Neural progenitor cell (in vitro differentiated cells): ENCODE data around the gene CEP57.

ENCODE experiments used
- CTCF ChIP-seq: fragments of 200-600 bp; sonication (generic); IDR thresholded peaks from 2 replicates; pipeline ENCODE4 v1.5.1; 2017; ENCODE audit warnings: antibody characterized with exemption, mild to moderate bottlenecking
- EZH2 ChIP-seq: fragments of 200-600 bp; sonication (generic); IDR thresholded peaks from 2 replicates; pipeline ENCODE4 v1.6.1; 2017; ENCODE audit warnings: antibody characterized with exemption, mild to moderate bottlenecking, moderate library complexity
- EZH2phosphoT487 ChIP-seq: fragments of 200-600 bp; sonication (generic); IDR thresholded peaks from 2 replicates; pipeline ENCODE4 v1.6.1; 2017; ENCODE audit warnings: antibody characterized with exemption

DNA sequence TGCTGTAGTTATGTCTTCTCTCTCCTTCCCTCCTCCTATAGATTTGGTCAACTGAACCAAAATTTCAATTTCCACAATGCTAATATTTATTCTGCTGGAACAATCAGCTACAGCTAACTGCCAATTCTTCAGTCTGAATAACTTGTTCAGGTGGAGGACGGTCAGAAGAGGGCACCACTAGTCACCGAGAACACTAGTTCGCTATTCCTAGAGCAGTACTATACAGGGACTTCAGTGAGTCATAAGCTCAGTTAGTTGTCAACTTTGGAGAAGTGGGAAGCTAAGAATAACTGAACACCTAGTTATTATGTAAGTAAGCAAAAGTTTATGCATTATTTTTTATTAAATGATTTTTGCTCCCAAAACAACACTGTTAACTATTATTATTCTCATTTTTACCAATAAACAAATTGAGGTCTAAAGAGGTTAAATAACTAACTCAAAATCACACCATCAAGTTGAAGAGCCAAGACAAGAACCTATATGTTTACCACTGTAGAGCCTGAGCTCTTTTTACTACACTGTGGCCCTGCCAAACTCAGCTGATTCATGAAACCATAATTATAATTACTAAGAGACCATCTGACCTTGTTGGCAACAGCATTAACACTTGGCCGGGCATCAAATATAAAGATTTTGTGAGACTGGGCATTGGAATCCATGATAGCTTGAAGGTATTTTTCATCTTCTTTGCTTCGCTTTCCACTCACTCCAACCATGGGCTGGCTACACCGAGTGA lies 59.0 kb downstream of the CEP57 start:
- TF ChIP-seq CTCF, result peak; percentile 65
- TF ChIP-seq EZH2, result no peak
- no peak for TF ChIP-seq EZH2phosphoT487
